ENCODE data around the gene FAM47E. TPM values are rescaled to one million over a fixed set of nuclear protein-coding genes. Genes with fewer than 3 reads are reported as not detected.
"Not testable (repeated sequence)": the region's sequence is repeated elsewhere in the genome, so short reads cannot be mapped to it uniquely, and the experiment has no call there.

The FAM47E gene
- total RNA-seq, 1 donor from 2014 or later = 1.6 TPM

GRCh38 chr4:76235915-76236314, 15.6 kb upstream of the FAM47E start:
- Mint-ChIP-seq H3K27ac (ENCODE audit: unreplicated experiment) (no peak overlapping the region), H3K27me3 (ENCODE audit: low read depth) (peaks cover 4% of the 10 kb centered on the region), H3K4me1 (peaks cover 14% of the 10 kb centered on the region), H3K9me3 (peaks cover 17% of the 10 kb centered on the region), H3K36me3 (ENCODE audit: low read depth) (peaks cover 8% of the 10 kb centered on the region), H3K4me3 (no peak overlapping the region)
- DNase-seq (ENCODE audit: low read depth, low spot score) = no peak
- TF ChIP-seq CTCF (conservative IDR thresholded peaks at IDR 0.05) = no peak

GRCh38 chr4:76238236-76238635, 13.3 kb upstream of the FAM47E start:
- Mint-ChIP-seq H3K4me3 (no peak overlapping the region), H3K36me3 (ENCODE audit: low read depth) (peaks cover 8% of the 10 kb centered on the region), H3K27me3 (ENCODE audit: low read depth) (peaks cover 13% of the 10 kb centered on the region), H3K9me3 (peaks cover 17% of the 10 kb centered on the region), H3K4me1 (peaks cover 11% of the 10 kb centered on the region), H3K27ac (ENCODE audit: unreplicated experiment) (no peak overlapping the region)
- TF ChIP-seq CTCF (conservative IDR thresholded peaks at IDR 0.05) = no peak
- no peak for DNase-seq (ENCODE audit: low read depth, low spot score)

- TF ChIP-seq CTCF (conservative IDR thresholded peaks at IDR 0.05) = no peak
- no peak for DNase-seq (ENCODE audit: low read depth, low spot score)
- H3K27ac Mint-ChIP-seq (ENCODE audit: unreplicated experiment) = no peak overlapping the region
- H3K9me3 Mint-ChIP-seq = peaks cover 18% of the 10 kb centered on the region
- peaks cover 18% of the 10 kb centered on the region for H3K27me3 Mint-ChIP-seq (ENCODE audit: low read depth)
- H3K4me3 Mint-ChIP-seq = no peak overlapping the region
- H3K4me1 Mint-ChIP-seq = peaks cover 7% of the 10 kb centered on the region
- peaks cover 10% of the 10 kb centered on the region for H3K36me3 Mint-ChIP-seq (ENCODE audit: low read depth)
These were observed 12.8 kb upstream of the FAM47E start for GRCh38 chr4:76238701-76239100.

GRCh38 chr4:76240236-76240635, 11.3 kb upstream of the FAM47E start:
- Mint-ChIP-seq H3K27ac (ENCODE audit: unreplicated experiment) (no peak overlapping the region), H3K36me3 (ENCODE audit: low read depth) (peaks cover 12% of the 10 kb centered on the region), H3K9me3 (peaks cover 21% of the 10 kb centered on the region), H3K4me3 (no peak overlapping the region), H3K27me3 (ENCODE audit: low read depth) (peaks cover 27% of the 10 kb centered on the region), H3K4me1 (no peaks in the 10 kb centered on the region)
- no peak for TF ChIP-seq CTCF (conservative IDR thresholded peaks at IDR 0.05)
- no peak for DNase-seq (ENCODE audit: low read depth, low spot score)

- DNase-seq (ENCODE audit: low read depth, low spot score); H3K4me1 Mint-ChIP-seq; H3K27ac Mint-ChIP-seq (ENCODE audit: unreplicated experiment); H3K4me3 Mint-ChIP-seq: not testable (repeated sequence)
- H3K9me3 Mint-ChIP-seq = peaks cover 16% of the 10 kb centered on the region
- H3K36me3 Mint-ChIP-seq (ENCODE audit: low read depth) = peaks cover 12% of the 10 kb centered on the region
- H3K27me3 Mint-ChIP-seq (ENCODE audit: low read depth) = peaks cover 61% of the 10 kb centered on the region
These were observed 7.6 kb upstream of the FAM47E start for GRCh38 chr4:76243877-76244276.

GRCh38 chr4:76246025-76246424, 5.5 kb upstream of the FAM47E start:
- no peak for DNase-seq (ENCODE audit: low read depth, low spot score)
- Mint-ChIP-seq H3K27ac (ENCODE audit: unreplicated experiment) (no peak overlapping the region), H3K36me3 (ENCODE audit: low read depth) (peaks cover 4% of the 10 kb centered on the region), H3K9me3 (peaks cover 4% of the 10 kb centered on the region), H3K4me3 (no peak overlapping the region), H3K27me3 (ENCODE audit: low read depth) (peaks cover 77% of the 10 kb centered on the region), H3K4me1 (peaks cover 3% of the 10 kb centered on the region)
- TF ChIP-seq CTCF (conservative IDR thresholded peaks at IDR 0.05) = no peak

Data from neural crest cell (in vitro differentiated cells).